Activated T-helper 1 cell treated with anti-CD3 and anti-CD28 coated beads, Interleukin-2, amount 50 U/mL, for 16 hours (primary cell): ENCODE results near the gene PRR18.
"Not testable (repeated sequence)": the region's sequence is repeated elsewhere in the genome, so short reads cannot be mapped to it uniquely, and the experiment has no call there.

Experiments used
- DNase-seq, 2 donors: peaks; one replicate each; pipeline ENCODE4 v3.0.0-alpha.2; 2020; ENCODE audit warnings: low read depth in 1 of 2, low spot score in 1 of 2

The PRR18 gene

GRCh38 chr6:166308033-166308768 is at the start of gene PRR18:
PRR18 (minus strand) TSS chr6:166308392; CDS start chr6:166308142, 250 bp downstream.
- no peak for DNase-seq

GRCh38 chr6:166355552-166355951 is 47.4 kb upstream of the PRR18 start:
- no peak for DNase-seq

GRCh38 chr6:166354965-166355364 is 46.8 kb upstream of the PRR18 start:
- no peak for DNase-seq

- no peak for DNase-seq
These were observed 46.0 kb upstream of the PRR18 start for GRCh38 chr6:166354143-166354542.

- DNase-seq = no peak
These were observed 45.3 kb upstream of the PRR18 start for GRCh38 chr6:166353507-166353906.

GRCh38 chr6:166352923-166353322 is 44.7 kb upstream of the PRR18 start:
- DNase-seq = no peak

GRCh38 chr6:166351715-166352285 is 43.6 kb upstream of the PRR18 start:
- no peak for DNase-seq

- DNase-seq = no peak
These were observed 40.2 kb upstream of the PRR18 start for GRCh38 chr6:166348305-166348949.

GRCh38 chr6:166346965-166347364 is 38.8 kb upstream of the PRR18 start:
- DNase-seq = no peak

GRCh38 chr6:166346449-166346848 is 38.3 kb upstream of the PRR18 start:
- DNase-seq = no peak

GRCh38 chr6:166345672-166346071 is 37.5 kb upstream of the PRR18 start:
- DNase-seq = not testable (repeated sequence)

- not testable (repeated sequence) for DNase-seq
These were observed 36.7 kb upstream of the PRR18 start for GRCh38 chr6:166344921-166345320.

- no peak for DNase-seq
These were observed 36.0 kb upstream of the PRR18 start for GRCh38 chr6:166344240-166344639.

- no peak for DNase-seq
These were observed 34.9 kb upstream of the PRR18 start for GRCh38 chr6:166343150-166343487.

- peak; percentile 32 to 63 for DNase-seq
These were observed 34.4 kb upstream of the PRR18 start, which contains the start of gene SFT2D1 for GRCh38 chr6:166342349-166343149. SFT2D1 (minus strand) TSS chr6:166342545; CDS start chr6:166342481, 64 bp downstream.

- no peak for DNase-seq
These were observed 33.8 kb upstream of the PRR18 start for GRCh38 chr6:166341977-166342348.

GRCh38 chr6:166341464-166341863 is 33.3 kb upstream of the PRR18 start:
- no peak for DNase-seq

GRCh38 chr6:166338854-166339253 is 30.7 kb upstream of the PRR18 start:
- DNase-seq = no peak

- DNase-seq = no peak
These were observed 28.7 kb upstream of the PRR18 start for GRCh38 chr6:166336847-166337246.

- no peak for DNase-seq
These were observed 27.4 kb upstream of the PRR18 start for GRCh38 chr6:166335378-166336302.

GRCh38 chr6:166334878-166335277 is 26.7 kb upstream of the PRR18 start:
- no peak for DNase-seq
